GM13976 (cell line): ENCODE data around the gene GNS.

Experiments
- DNase-seq: peaks from one replicate; pipeline ENCODE4 v3.0.0; 2012; ENCODE audit warnings: low spot score
- in situ Hi-C: fragments of 300-500 bp; cut with MboI; formaldehyde crosslinking; loops from one replicate; pipeline ENCODE4 v1.12.0; 2022; ENCODE audit warnings: low sequenced_read_pairs, mixed read lengths, inconsistent platforms; ENCODE audit not compliant: unreplicated experiment
- TF ChIP-seq, protein P1 (sequence below): IDR thresholded peaks from 2 replicates; pipeline ENCODE4 v1.5.1; 2012; ENCODE audit warnings: borderline replicate concordance, mild to moderate bottlenecking; ENCODE audit not compliant: insufficient read depth; ENCODE audit errors: extremely low read depth, missing control alignments, control extremely low read depth

GNS gene

DNA sequence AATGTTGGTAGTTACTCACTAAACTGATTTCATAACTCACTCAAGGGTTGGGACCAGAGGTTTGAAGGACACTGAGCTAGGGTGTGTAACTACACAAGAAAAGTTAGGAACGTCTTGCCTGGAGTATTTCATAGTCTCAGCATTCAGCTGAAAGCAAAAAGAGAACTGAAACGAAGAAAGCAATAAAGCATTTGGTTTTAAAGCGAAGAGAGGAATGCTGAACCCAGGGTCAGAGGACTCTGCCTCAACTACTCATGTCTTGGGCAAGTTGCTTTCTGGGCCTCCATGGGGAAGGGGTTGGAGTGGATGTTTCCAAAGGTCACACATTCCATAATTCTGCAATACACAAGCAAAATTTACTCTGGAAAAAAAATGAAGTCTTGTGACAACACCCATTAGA lies 1.4 kb downstream of the GNS start:
- in situ Hi-C loops: no loop called here
- peak; percentile 32 for DNase-seq
- TF ChIP-seq, protein P1, sequence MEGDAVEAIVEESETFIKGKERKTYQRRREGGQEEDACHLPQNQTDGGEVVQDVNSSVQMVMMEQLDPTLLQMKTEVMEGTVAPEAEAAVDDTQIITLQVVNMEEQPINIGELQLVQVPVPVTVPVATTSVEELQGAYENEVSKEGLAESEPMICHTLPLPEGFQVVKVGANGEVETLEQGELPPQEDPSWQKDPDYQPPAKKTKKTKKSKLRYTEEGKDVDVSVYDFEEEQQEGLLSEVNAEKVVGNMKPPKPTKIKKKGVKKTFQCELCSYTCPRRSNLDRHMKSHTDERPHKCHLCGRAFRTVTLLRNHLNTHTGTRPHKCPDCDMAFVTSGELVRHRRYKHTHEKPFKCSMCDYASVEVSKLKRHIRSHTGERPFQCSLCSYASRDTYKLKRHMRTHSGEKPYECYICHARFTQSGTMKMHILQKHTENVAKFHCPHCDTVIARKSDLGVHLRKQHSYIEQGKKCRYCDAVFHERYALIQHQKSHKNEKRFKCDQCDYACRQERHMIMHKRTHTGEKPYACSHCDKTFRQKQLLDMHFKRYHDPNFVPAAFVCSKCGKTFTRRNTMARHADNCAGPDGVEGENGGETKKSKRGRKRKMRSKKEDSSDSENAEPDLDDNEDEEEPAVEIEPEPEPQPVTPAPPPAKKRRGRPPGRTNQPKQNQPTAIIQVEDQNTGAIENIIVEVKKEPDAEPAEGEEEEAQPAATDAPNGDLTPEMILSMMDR: no peak

DNA sequence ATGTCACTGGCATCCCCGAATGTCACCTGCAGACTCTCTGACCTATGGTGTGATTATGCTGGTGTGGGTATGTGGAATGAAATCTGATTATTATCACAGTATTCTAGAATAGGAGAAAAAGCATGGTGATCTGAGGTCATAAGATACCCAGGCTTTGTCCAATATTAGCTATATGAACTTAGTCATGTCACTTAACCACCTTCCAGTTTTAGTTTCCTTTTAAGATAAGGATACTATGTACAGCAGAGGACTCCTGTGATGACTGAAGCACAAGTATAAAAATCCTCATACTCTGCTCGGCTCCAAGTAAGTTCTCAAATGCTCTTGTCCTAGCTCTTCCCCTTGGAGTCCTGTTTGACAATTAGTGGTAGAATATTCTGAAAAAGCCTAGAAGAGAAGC lies 2.8 kb downstream of the GNS start:
- in situ Hi-C loops: no loop called here
- DNase-seq: peak; percentile 60
- TF ChIP-seq, protein P1: no peak

DNA sequence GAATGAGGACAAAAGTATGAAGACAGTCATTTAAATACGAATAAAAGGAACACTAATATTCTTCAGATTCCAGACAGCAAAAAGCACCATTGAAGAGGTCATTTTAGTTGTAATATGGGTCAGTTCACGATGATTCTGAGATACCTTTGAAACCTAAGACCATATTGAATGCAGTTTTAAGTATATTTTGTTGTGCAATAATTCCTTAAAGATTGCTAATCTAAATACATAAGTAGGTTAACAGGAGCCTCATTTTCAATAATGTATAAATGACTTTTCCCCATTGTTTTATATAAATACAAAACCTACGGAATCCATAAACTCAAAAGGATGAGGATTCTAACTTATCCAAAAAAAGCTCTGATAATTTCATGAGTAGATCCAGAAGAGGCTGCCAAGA lies 5.8 kb downstream of the GNS start:
- in situ Hi-C loops: no loop called here
- TF ChIP-seq, protein P1: no peak
- DNase-seq: no peak

DNA sequence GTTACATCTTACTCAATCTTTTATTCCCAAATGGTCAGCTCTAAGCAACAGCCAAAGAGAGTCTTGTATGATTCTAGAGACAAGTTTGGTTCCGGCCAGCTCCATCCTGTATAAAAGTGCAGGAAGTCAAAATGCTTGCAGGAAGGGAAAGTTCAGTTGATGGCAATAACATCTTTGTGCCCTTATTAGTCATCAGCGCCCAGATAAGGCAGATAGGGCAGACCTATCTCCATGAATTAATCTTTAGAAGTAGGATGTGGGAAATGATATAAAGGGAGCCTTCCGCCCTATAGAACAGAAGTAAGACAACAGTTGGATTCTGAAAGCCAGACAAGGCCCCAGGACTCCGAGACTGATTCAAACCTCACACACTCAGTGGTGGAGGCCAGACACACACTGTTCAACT lies 6.4 kb downstream of the GNS start:
- in situ Hi-C loops: no loop called here
- no peak for DNase-seq
- TF ChIP-seq, protein P1: no peak

DNA sequence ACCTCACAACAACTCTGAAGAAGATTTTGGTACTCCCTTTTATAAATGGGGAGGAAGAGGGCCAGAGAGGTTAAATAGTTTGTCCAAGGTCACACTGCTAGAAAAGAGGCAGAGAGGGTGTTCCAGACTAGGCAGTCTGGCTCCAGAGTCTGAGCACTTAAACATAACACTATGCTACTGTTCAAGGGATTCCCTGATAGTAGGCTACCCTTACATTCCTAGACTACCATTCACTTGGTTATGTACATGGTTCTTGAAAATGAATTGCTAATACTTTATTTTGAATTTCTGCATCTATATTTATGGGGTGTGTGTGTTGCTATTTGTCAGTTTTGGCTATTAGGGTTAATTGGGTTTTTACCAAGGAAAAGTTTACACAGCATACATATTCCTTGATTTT lies 7.2 kb downstream of the GNS start:
- TF ChIP-seq, protein P1: no peak
- DNase-seq: no peak

DNA sequence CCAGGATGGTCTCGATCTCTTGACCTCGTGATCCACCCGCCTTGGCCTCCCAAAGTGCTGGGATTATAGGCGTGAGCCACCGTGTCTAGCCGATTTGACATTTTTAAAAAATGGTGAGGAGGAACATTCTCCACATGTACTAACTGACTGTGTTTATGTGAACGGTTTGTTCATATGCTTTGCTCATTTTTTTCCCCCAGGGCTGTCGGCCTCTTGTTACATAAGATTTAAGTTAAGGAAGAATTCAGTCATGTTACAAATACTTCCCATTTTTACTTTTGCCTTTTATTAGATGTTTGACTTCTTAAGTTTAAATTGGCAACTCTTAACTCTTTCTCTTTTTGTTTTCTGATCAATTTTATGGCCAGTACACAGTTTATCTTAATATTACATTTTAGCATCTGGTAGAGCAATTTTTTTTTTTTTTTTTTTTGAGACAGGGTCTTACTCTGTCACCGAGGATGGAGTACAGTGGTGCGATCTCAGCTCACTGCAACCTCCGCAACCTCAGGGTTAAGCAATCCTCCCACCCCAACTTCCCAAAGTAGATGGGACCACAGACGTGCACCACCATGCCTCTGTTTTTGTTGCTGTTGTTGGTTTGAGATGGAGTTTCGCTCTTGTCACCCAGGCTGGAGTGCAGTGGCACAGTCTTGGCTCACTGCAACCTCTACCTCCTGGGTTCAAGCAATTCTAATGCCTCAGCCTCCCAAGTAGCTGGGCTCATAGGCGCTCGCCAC lies 9.6 kb downstream of the GNS start:
- in situ Hi-C loops: no loop called here
- DNase-seq: no peak
- TF ChIP-seq, protein P1: no peak

More for the DNA sequence above, 7.2 kb downstream of the GNS start:
- in situ Hi-C loops: no loop called here
